GM21447 (cell line): ENCODE measurements around the gene RCC1.
"Not testable (repeated sequence)": the region's sequence is repeated elsewhere in the genome, so short reads cannot be mapped to it uniquely, and the experiment has no call there.

Experiments used
- ATAC-seq: cut with Tn5 transposase; IDR thresholded peaks from one replicate; pipeline ENCODE4 v1.9.1; 2021; ENCODE audit not compliant: unreplicated experiment

The RCC1 gene

GRCh38 chr1:28510970-28511440, 5.2 kb downstream of the RCC1 start:
- no peak for ATAC-seq

GRCh38 chr1:28512058-28512611, 6.3 kb downstream of the RCC1 start:
- ATAC-seq = no peak

GRCh38 chr1:28514445-28514933, 8.6 kb downstream of the RCC1 start:
- not testable (repeated sequence) for ATAC-seq

GRCh38 chr1:28516518-28516956, 10.7 kb downstream of the RCC1 start:
- ATAC-seq = no peak

- peak; percentile 13 for ATAC-seq
Observed at GRCh38 chr1:28517649-28517999, 11.8 kb downstream of the RCC1 start.

- ATAC-seq = peak; percentile 74
Observed at GRCh38 chr1:28518000-28518744, 12.3 kb downstream of the RCC1 start.

GRCh38 chr1:28518745-28519341, 13.0 kb downstream of the RCC1 start:
- no peak for ATAC-seq

GRCh38 chr1:28519946-28520725, 14.3 kb downstream of the RCC1 start:
- ATAC-seq = no peak

- not testable (repeated sequence) for ATAC-seq
Observed at GRCh38 chr1:28520796-28521195, 15.0 kb downstream of the RCC1 start.

- no peak for ATAC-seq
Observed at GRCh38 chr1:28521502-28522164, 15.8 kb downstream of the RCC1 start.

- ATAC-seq = not testable (repeated sequence)
Observed at GRCh38 chr1:28522537-28522936, 16.7 kb downstream of the RCC1 start.

- not testable (repeated sequence) for ATAC-seq
Observed at GRCh38 chr1:28525002-28525642, 19.3 kb downstream of the RCC1 start.

GRCh38 chr1:28526886-28527285, 21.0 kb downstream of the RCC1 start:
- no peak for ATAC-seq

- ATAC-seq = no peak
Observed at GRCh38 chr1:28530456-28530855, 24.6 kb downstream of the RCC1 start.

- ATAC-seq = no peak
Observed at GRCh38 chr1:28534671-28535070, 28.8 kb downstream of the RCC1 start.

GRCh38 chr1:28535180-28535579, 29.3 kb downstream of the RCC1 start:
- no peak for ATAC-seq

GRCh38 chr1:28537457-28538199, 31.8 kb downstream of the RCC1 start:
- no peak for ATAC-seq

- no peak for ATAC-seq
Observed at GRCh38 chr1:28538286-28538685, 32.4 kb downstream of the RCC1 start.

GRCh38 chr1:28540651-28541050, 34.8 kb downstream of the RCC1 start:
- ATAC-seq = no peak
